Ishikawa (cell line): ENCODE data around the gene ASAP3.

Source experiments
- CEBPB ChIP-seq: IDR thresholded peaks from 2 replicates; pipeline ENCODE4 v1.6.1; 2012
- CREB1 ChIP-seq: IDR thresholded peaks from 2 replicates; pipeline ENCODE4 v1.6.1; 2012; ENCODE audit warnings: low read depth
- EGR1 ChIP-seq: IDR thresholded peaks from 2 replicates; pipeline ENCODE4 v1.6.1; 2012
- EP300 ChIP-seq: IDR thresholded peaks from 2 replicates; pipeline ENCODE4 v1.6.1; 2012; ENCODE audit warnings: borderline replicate concordance
- FOXM1 ChIP-seq: IDR thresholded peaks from 2 replicates; pipeline ENCODE4 v1.6.1; 2012; ENCODE audit warnings: low read depth, borderline replicate concordance
- NFIC ChIP-seq: IDR thresholded peaks from 2 replicates; pipeline ENCODE4 v1.6.1; 2012
- RAD21 ChIP-seq: IDR thresholded peaks from 2 replicates; pipeline ENCODE4 v1.6.1; 2012; ENCODE audit warnings: low read depth
- TAF1 ChIP-seq: IDR thresholded peaks from 2 replicates; pipeline ENCODE4 v1.6.1; 2012; ENCODE audit warnings: low read depth, mild to moderate bottlenecking
- TCF12 ChIP-seq: IDR thresholded peaks from 2 replicates; pipeline ENCODE4 v1.6.1; 2012; ENCODE audit warnings: low read depth
- TEAD4 ChIP-seq: IDR thresholded peaks from 2 replicates; pipeline ENCODE4 v1.6.1; 2012
- YY1 ChIP-seq: IDR thresholded peaks from 2 replicates; pipeline ENCODE4 v1.6.1; 2012; ENCODE audit warnings: low read depth
- ZBTB7A ChIP-seq: IDR thresholded peaks from 2 replicates; pipeline ENCODE4 v1.6.1; 2012; ENCODE audit warnings: low read depth
- TF ChIP-seq, protein P1 (sequence below): IDR thresholded peaks from 2 replicates; pipeline ENCODE4 v1.6.1; 2012; ENCODE audit warnings: low read depth, mild to moderate bottlenecking
- TF ChIP-seq, protein P2 (sequence below): IDR thresholded peaks from 2 replicates; pipeline ENCODE4 v1.6.1; 2012
- TF ChIP-seq, protein P3 (sequence below): IDR thresholded peaks from 2 replicates; pipeline ENCODE4 v1.6.1; 2012

The ASAP3 gene

DNA sequence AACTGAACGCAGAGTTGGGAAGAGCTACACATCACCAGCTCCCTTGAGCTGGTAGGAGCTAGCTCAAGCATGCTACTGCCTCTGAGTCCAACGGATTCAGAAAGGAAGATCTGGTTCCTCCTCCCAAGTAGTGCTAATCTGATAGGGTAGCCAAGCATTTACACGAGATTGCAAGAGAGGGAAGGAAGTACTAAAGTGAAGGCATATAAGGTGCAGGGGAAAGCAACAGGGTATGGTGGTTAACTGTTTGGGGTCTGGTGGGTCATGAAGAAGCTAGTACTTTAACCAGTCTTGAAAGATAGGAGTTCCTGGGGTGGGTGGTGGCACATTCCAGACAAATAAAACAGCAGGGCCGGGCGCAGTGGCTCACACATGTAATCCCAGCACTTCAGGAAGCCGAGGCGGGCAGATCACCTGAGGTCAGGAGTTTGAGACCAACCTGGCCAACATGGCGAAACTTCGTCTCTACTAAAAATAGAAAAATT is 94.1 kb downstream of the ASAP3 start:
- TF ChIP-seq RAD21 (no peak), CREB1 (no peak), EGR1 (no peak), YY1 (no peak), EP300 (no peak), CEBPB (no peak), NFIC (no peak), ZBTB7A (no peak), TCF12 (no peak), TAF1 (no peak), TEAD4 (no peak), FOXM1 (no peak)
- TF ChIP-seq, protein P1, sequence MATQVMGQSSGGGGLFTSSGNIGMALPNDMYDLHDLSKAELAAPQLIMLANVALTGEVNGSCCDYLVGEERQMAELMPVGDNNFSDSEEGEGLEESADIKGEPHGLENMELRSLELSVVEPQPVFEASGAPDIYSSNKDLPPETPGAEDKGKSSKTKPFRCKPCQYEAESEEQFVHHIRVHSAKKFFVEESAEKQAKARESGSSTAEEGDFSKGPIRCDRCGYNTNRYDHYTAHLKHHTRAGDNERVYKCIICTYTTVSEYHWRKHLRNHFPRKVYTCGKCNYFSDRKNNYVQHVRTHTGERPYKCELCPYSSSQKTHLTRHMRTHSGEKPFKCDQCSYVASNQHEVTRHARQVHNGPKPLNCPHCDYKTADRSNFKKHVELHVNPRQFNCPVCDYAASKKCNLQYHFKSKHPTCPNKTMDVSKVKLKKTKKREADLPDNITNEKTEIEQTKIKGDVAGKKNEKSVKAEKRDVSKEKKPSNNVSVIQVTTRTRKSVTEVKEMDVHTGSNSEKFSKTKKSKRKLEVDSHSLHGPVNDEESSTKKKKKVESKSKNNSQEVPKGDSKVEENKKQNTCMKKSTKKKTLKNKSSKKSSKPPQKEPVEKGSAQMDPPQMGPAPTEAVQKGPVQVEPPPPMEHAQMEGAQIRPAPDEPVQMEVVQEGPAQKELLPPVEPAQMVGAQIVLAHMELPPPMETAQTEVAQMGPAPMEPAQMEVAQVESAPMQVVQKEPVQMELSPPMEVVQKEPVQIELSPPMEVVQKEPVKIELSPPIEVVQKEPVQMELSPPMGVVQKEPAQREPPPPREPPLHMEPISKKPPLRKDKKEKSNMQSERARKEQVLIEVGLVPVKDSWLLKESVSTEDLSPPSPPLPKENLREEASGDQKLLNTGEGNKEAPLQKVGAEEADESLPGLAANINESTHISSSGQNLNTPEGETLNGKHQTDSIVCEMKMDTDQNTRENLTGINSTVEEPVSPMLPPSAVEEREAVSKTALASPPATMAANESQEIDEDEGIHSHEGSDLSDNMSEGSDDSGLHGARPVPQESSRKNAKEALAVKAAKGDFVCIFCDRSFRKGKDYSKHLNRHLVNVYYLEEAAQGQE = no peak
- TF ChIP-seq, protein P2, sequence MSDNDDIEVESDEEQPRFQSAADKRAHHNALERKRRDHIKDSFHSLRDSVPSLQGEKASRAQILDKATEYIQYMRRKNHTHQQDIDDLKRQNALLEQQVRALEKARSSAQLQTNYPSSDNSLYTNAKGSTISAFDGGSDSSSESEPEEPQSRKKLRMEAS = no peak
- TF ChIP-seq, protein P3, sequence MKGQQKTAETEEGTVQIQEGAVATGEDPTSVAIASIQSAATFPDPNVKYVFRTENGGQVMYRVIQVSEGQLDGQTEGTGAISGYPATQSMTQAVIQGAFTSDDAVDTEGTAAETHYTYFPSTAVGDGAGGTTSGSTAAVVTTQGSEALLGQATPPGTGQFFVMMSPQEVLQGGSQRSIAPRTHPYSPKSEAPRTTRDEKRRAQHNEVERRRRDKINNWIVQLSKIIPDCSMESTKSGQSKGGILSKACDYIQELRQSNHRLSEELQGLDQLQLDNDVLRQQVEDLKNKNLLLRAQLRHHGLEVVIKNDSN = no peak

DNA sequence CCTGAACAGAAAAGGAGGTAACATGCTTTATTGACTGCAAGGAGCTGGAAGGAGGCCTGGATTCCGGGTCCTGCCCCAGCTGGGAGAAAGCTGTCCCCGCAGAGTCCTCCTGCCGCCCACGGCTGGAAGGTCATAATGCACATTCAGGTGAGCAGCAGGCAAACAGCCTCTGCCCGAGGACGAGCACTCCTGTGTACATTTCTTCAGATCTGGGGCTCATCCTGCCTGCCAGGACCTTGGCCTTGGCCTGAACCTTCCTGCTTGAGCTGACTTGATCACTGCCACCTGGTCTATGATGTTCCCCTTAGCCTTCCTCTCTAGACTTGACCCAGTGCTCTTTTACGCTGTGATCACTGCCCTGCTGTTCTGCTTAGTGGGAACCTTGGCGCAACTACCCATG is 96.5 kb downstream of the ASAP3 start:
- TF ChIP-seq CREB1 = no peak
- TF ChIP-seq YY1 = no peak
- TF ChIP-seq RAD21 = no peak
- TF ChIP-seq EP300 = no peak
- no peak for TF ChIP-seq ZBTB7A
- TF ChIP-seq EGR1 = no peak
- TF ChIP-seq TCF12 = no peak
- TF ChIP-seq, protein P2 = no peak
- TF ChIP-seq NFIC = no peak
- TF ChIP-seq CEBPB = no peak
- TF ChIP-seq TEAD4 = no peak
- no peak for TF ChIP-seq TAF1

DNA sequence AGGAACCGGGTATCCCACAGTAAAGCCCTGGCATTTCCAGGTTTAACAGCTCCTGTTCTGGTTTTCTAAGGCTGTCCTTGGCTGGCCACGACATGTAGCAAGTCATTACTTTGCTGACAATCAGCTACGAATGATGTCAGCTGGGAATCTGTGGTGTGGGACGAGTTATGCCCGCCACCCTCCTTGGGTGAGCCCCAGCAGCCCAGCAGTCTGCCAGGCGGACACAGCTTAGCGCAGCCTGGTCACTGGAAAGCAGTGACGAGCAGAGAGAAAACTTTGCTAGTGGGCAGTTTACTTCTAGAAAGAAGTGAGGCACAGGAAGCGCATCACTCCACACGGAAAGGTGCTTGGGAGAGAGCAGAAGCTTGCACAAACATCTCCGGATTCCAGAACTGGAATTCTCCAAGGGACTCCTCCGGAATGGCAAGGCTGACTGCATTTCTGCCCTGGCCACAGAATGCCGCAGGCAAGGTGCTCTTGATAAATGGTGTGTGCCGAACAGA is 98.8 kb downstream of the ASAP3 start:
- no peak for TF ChIP-seq CREB1
- TF ChIP-seq ZBTB7A = no peak
- no peak for TF ChIP-seq EGR1
- TF ChIP-seq CEBPB = no peak
- TF ChIP-seq RAD21 = no peak
- no peak for TF ChIP-seq FOXM1
- TF ChIP-seq, protein P2 = no peak

DNA sequence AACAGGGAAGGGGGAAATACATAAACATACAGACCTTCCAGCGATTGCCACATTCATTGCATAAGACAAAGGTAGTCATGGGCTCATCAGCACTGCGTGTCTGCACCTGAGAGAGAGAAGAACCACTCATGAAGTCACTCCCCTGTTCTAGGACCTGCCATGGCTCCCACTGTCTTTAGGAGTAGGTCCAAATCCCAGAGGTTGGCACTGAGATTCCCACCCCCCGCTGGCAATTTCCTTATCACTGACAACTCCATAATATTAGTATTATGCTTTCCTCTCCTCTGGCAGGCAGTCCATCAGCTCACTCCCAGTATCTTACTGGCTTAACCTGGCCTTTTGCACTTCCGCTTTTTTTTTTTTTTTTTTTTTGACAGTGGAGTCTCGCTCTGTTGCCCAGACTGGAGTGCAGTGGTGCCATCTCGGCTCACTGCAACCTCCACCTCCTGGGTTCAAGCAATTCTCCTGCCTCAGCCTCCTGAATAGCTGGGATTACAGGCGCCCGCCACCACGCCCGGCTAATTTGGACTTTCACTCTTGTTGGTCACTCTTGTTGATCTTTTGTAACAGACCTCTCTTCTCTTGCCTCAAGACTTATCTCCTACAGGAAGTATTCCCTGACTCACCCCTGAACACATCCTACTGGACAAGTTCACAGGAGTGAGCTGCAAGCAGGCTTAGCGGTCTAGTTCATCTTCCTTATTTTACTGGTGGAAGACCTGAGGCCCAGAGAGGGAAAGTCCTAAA is 99.5 kb downstream of the ASAP3 start:
- TF ChIP-seq CREB1 = no peak
- TF ChIP-seq, protein P3 = no peak
- TF ChIP-seq, protein P2 = no peak

DNA sequence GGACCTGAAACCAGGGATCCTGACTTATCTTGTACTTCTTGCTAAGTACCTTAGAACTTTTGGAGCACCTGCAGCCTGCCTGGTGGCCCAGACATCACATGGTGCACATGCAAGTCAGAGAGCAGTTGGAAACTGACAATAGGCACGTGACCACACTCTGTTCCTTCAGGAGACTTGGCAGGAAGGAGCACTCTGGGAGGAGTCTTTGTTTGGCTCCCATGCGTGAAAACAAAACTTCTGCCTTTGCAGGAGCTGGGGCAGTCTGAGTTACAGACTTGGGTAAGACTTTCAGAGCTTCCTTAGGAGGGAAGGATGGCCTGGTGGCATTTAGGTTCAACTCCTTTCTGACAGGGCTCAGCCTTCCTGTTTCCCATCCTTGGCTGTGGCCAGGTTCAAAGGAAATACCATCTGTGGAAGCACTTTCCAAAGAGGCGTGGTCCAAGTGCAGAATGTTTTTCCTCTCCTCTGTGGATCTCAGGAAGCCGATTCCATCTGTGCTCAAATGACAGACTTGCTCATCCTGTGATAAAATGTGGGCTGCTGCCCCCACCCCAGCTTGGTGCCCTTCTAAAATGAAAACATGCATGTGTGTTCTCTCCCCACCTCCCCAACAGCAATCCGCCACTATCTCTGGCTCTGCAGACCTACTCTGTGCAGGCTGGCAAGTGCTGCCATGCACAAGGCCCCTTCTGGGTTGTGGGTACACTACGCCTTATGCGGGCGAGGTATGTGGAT is 100.2 kb downstream of the ASAP3 start:
- no peak for TF ChIP-seq ZBTB7A
- TF ChIP-seq, protein P2 = peak; percentile 66
- TF ChIP-seq, protein P3 = peak; percentile 92

DNA sequence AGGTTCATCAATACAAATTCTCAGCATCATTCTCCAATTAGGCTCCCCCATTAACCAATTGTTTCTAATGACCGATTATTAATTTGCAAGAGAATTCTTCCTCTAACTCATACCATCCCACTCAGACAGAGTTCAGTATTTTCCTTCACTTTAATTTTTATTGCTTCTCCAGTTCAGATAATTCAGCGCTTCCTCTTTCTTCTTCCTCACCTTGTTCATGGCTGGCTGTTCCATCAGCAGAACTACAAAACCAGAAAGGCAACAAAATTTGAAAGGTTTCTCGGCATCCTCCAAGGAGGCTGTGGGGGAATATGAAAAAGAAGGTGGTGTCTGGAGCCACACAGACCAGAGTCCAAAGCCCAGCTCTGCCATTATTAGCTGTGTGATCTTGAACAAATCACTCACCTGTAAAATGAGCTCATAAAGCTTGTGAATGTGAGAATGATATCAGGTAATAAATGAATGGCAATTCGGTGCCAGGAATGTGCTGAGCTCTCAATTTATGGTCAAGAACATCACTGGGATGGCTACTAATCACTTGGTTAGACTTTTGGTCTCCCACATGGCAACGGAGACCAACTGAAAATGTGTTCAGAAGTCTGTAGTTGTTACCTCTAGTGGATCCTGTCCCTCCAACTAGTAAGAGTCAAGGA is 102.6 kb downstream of the ASAP3 start:
- TF ChIP-seq, protein P1 = no peak
- TF ChIP-seq TAF1 (no peak), EP300 (peak; percentile 16; the same call in 1 of the 2 replicates), EGR1 (no peak), FOXM1 (no peak), TEAD4 (peak; percentile 76), CREB1 (no peak), TCF12 (peak; percentile 35; the same call in 1 of the 2 replicates), ZBTB7A (no peak), CEBPB (no peak), YY1 (no peak), RAD21 (no peak), NFIC (peak; percentile 74)
- TF ChIP-seq, protein P3 = no peak
- TF ChIP-seq, protein P2 = 0 out of 2 replicates have a peak, but pooled peaks have one; percentile 29
